IgD-negative memory B cell (primary cell): Measurements from ENCODE around the gene TUBA4B. TPM values are rescaled to one million over a fixed set of nuclear protein-coding genes. Genes with fewer than 3 reads are reported as not detected.

Experiments
- H3K27ac Mint-ChIP-seq, 3 donors: one replicate each; pipeline ENCODE4 v1.8.0; 2020 to 2022; ENCODE audit warnings: mild to moderate bottlenecking in 3 of 3, mixed read lengths in 3 of 3, moderate library complexity in 1 of 3
- H3K27me3 Mint-ChIP-seq: one replicate; pipeline ENCODE4 v1.8.0; 2021; ENCODE audit warnings: mixed read lengths
- H3K36me3 Mint-ChIP-seq: one replicate; pipeline ENCODE4 v1.8.0; 2020; ENCODE audit warnings: mild to moderate bottlenecking, mixed read lengths
- H3K4me1 Mint-ChIP-seq, 3 donors: one replicate each; pipeline ENCODE4 v1.8.0; 2020 to 2022; ENCODE audit warnings: mixed read lengths in 3 of 3, mild to moderate bottlenecking in 1 of 3
- H3K4me3 Mint-ChIP-seq, 4 donors: one replicate each; pipeline ENCODE4 v1.8.0; 2020 to 2022; ENCODE audit warnings: mild to moderate bottlenecking in 4 of 4, mixed read lengths in 4 of 4, moderate library complexity in 3 of 4
- H3K9me3 Mint-ChIP-seq, 3 donors: one replicate each; pipeline ENCODE4 v1.8.0; 2020 to 2021; ENCODE audit warnings: mixed read lengths in 3 of 3, mild to moderate bottlenecking in 1 of 3
- polyA plus RNA-seq: library from polyadenylated mRNA; unstranded; fragments of 300-500 nt; fragmentation: Illumina TruSeq; gene quantifications from one replicate; pipeline ENCODE4 v1.2.3, GENCODE V29; 2021

Gene TUBA4B
- polyA plus RNA-seq, 1 donor from 2014 or later: not detected

- H3K9me3 Mint-ChIP-seq: no peaks in the 10 kb centered on the region
- peak overlapping the region in 1 of 3 donors; percentile 92 for H3K27ac Mint-ChIP-seq
- H3K27me3 Mint-ChIP-seq: no peaks in the 10 kb centered on the region
- H3K4me1 Mint-ChIP-seq: peaks cover 17 to 24% (median 21%) of the 10 kb centered on the region in 3 donors
- H3K36me3 Mint-ChIP-seq: peaks cover 3% of the 10 kb centered on the region
- H3K4me3 Mint-ChIP-seq: peak overlapping the region; percentile 87 to 99 (median 94)
Measured at GRCh38 chr2:219228041-219228910, 24.8 kb upstream of the TUBA4B start.

GRCh38 chr2:219228911-219229304 is 24.1 kb upstream of the TUBA4B start:
- Mint-ChIP-seq H3K36me3 (peaks cover 4% of the 10 kb centered on the region), H3K27ac (peak overlapping the region in 1 of 3 donors; percentile 92), H3K4me3 (peak overlapping the region; percentile 87 to 99 (median 94)), H3K4me1 (peaks cover 17 to 24% (median 21%) of the 10 kb centered on the region in 3 donors), H3K9me3 (no peaks in the 10 kb centered on the region), H3K27me3 (no peaks in the 10 kb centered on the region)

- H3K36me3 Mint-ChIP-seq: peaks cover 5% of the 10 kb centered on the region
- peak within 1 kb of the TSS; percentile 92 to 98 (median 97) for H3K27ac Mint-ChIP-seq
- no peaks in the 10 kb centered on the region for H3K27me3 Mint-ChIP-seq
- H3K4me3 Mint-ChIP-seq: peak within 1 kb of the TSS; percentile 99 to 100 (median 100)
- no peaks in the 10 kb centered on the region for H3K9me3 Mint-ChIP-seq
- H3K4me1 Mint-ChIP-seq: peaks cover 19 to 26% (median 21%) of the 10 kb centered on the region in 3 donors
Measured at GRCh38 chr2:219229305-219230058, 23.6 kb upstream of the TUBA4B start, which contains the start of the genes ANKZF1 and ATG9A. ANKZF1 (plus strand) TSS chr2:219229806; CDS start chr2:219230258, 452 bp downstream. ATG9A (minus strand) TSS chr2:219229636; CDS start chr2:219228024, 1,612 bp downstream.

DNA sequence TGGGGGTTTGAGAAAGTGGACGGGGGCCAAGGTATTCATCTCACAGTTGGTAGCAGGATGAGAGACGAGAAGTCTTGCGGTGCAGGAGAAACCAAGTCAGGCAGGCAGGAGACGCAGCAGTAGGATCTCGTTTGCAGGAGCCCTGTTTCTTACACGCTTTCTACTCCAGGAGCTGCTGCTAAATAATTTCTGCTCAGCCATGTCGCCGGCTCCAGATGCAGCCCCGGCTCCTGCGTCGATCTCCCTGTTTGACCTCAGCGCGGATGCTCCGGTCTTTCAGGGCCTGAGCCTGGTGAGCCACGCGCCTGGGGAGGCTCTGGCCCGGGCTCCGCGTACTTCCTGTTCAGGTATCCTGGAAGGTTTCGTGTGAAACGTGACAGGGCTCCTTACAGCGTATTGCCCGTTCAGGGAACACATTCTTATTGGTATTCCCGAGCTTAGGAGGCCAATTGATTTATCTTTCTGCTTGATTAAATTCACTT is 22.9 kb upstream of the TUBA4B start:
- Mint-ChIP-seq H3K27me3 (no peaks in the 10 kb centered on the region), H3K4me1 (peaks cover 16 to 28% (median 20%) of the 10 kb centered on the region in 3 donors), H3K27ac (peak overlapping the region; percentile 92 to 98 (median 97)), H3K9me3 (no peaks in the 10 kb centered on the region), H3K4me3 (peak overlapping the region; percentile 99 to 100 (median 100)), H3K36me3 (peaks cover 5% of the 10 kb centered on the region)

DNA sequence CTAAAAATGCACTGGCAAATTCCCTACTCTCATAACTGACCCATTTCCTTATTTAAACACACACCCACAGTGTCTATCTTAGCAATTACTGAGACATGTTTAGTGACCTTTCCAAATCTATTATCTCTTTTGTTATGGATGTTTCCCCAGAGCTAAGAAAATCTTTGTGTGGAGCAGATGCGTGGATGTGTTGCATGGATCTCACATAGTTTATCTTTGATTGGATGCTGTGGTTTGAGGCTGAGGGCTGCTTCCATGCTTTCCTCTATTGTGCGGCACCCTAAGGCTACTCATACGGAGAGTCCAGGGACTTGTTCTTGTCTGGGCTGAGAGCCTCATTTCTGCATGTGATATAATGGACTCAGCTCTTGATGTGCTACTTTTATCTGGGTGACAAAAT is 18.7 kb upstream of the TUBA4B start:
- no peaks in the 10 kb centered on the region for H3K9me3 Mint-ChIP-seq
- peaks cover 6% of the 10 kb centered on the region for H3K36me3 Mint-ChIP-seq
- H3K27ac Mint-ChIP-seq: no peak overlapping the region
- H3K27me3 Mint-ChIP-seq: no peaks in the 10 kb centered on the region
- H3K4me3 Mint-ChIP-seq: peak overlapping the region in 1 of 4 donors; percentile 76
- peaks cover 6 to 17% (median 15%) of the 10 kb centered on the region in 3 donors for H3K4me1 Mint-ChIP-seq

DNA sequence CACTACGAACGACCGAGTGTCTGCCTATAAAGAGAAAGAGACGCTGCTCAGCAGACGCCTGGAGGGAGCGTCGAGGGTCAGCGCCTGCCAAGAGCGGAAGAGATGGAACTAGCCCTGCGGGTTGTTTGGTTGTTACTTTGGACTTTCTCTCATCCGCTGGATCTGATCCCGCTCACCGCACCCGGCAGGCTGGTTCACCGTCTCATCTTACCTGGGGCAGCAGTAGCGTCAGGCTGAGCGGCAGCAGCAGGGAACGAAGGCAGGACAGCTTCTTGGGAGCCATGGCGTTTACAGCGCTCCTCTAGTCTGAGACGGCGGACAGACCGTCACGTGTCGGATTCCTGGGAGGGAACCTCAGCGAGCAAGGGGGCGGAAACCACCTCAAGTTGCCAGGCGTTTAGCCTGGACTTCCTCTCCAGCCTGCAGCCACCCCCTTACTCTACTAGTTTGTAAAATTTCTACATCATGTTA is 9.7 kb upstream of the TUBA4B start:
- Mint-ChIP-seq H3K4me1 (peaks cover 15 to 29% (median 28%) of the 10 kb centered on the region in 3 donors), H3K27ac (peak overlapping the region; percentile 63 to 73 (median 72)), H3K36me3 (peaks cover 1% of the 10 kb centered on the region)

DNA sequence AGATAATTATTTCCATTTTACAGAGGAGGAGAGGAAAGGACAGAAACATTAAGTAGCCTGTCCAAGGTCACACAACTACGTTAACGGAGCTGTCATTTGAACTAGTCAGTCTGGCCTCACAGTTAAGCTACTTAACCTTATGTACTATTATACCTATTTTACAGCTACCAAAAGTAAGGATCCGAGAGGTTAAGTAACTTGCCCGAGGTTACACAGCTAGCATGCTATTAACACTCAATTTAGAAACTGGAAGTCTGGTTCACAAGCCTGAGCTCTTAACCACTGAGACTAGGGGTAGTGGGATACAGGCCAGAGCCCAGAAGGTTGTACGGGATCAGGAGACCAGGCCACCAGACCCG is 8.3 kb upstream of the TUBA4B start:
- Mint-ChIP-seq H3K4me3 (peak overlapping the region; percentile 84 to 96 (median 92)), H3K9me3 (no peaks in the 10 kb centered on the region), H3K27ac (peak overlapping the region; percentile 85 to 98 (median 97)), H3K27me3 (peaks cover 1% of the 10 kb centered on the region), H3K4me1 (peaks cover 27 to 42% (median 41%) of the 10 kb centered on the region in 3 donors), H3K36me3 (peaks cover 1% of the 10 kb centered on the region)

More for the DNA sequence above, 9.7 kb upstream of the TUBA4B start:
- peak overlapping the region; percentile 39 to 68 (median 50) for H3K4me3 Mint-ChIP-seq
- H3K27me3 Mint-ChIP-seq: peaks cover 1% of the 10 kb centered on the region
- no peaks in the 10 kb centered on the region for H3K9me3 Mint-ChIP-seq

DNA sequence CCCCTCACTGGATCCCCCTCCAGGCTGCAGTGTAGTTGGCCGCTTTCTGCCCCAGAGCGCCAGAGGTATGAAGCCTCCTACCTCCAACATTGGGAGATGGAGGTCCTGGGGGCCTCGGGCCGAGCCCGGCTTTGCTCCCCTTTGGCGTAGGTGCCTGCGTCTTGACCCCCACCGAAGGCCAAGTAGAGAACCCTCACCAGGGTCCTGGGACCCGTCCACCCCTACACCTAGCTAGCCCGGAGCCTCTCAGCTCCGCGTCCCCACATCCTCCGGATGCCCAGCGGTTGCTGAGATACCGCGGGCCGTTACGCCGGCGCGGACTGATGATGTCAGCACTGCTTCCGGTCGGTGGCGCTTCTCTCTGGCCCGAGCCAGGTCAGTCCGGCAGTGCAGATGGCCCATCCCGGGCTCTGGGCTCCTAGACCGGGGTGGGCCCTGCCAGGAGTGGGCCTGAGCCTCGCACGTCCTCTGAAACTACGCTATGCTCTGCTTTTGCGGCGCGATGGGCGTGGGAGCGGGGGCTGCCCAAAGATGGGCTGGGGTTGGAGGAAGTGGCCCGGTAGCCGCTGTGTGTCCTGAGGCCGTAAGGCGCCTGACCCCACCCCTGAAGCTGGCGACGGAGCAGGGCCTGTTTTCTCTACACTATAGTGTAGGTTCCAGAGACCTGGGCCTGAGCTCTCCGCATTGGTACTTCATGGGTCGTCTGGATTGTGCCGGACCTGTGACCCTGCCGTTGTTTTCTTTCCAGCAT is 7.7 kb upstream of the TUBA4B start, which contains the start of the genes GLB1L and STK16:
GLB1L (minus strand) TSS at position 297 of the 751 bp plus-strand sequence. CDS start 1,871 bp downstream, outside the sequence.
STK16 (plus strand) TSS at position 332 of the 751 bp plus-strand sequence. CDS start 521 bp downstream, outside the sequence.
- H3K4me3 Mint-ChIP-seq: peak within 1 kb of the TSS; percentile 84 to 96 (median 92)
- no peaks in the 10 kb centered on the region for H3K9me3 Mint-ChIP-seq
- H3K36me3 Mint-ChIP-seq: peaks cover 1% of the 10 kb centered on the region
- peaks cover 33 to 47% (median 43%) of the 10 kb centered on the region in 3 donors for H3K4me1 Mint-ChIP-seq
- H3K27ac Mint-ChIP-seq: peak within 1 kb of the TSS; percentile 85 to 98 (median 97)
- H3K27me3 Mint-ChIP-seq: peaks cover 1% of the 10 kb centered on the region

- Mint-ChIP-seq H3K4me3 (peak overlapping the region; percentile 84 to 96 (median 92)), H3K27me3 (peaks cover 1% of the 10 kb centered on the region), H3K9me3 (no peaks in the 10 kb centered on the region), H3K36me3 (peaks cover 3% of the 10 kb centered on the region), H3K4me1 (peaks cover 34 to 52% (median 46%) of the 10 kb centered on the region in 3 donors), H3K27ac (peak overlapping the region; percentile 85 to 98 (median 97))
Measured at GRCh38 chr2:219245899-219246230, 7.2 kb upstream of the TUBA4B start.

GRCh38 chr2:219246559-219246958 is 6.5 kb upstream of the TUBA4B start:
- Mint-ChIP-seq H3K27me3 (peaks cover 1% of the 10 kb centered on the region), H3K4me1 (peaks cover 41 to 59% (median 53%) of the 10 kb centered on the region in 3 donors), H3K4me3 (peak overlapping the region; percentile 41 to 95 (median 86)), H3K9me3 (no peaks in the 10 kb centered on the region), H3K36me3 (peaks cover 4% of the 10 kb centered on the region), H3K27ac (peak overlapping the region in 2 of 3 donors; percentile 85 to 97)

DNA sequence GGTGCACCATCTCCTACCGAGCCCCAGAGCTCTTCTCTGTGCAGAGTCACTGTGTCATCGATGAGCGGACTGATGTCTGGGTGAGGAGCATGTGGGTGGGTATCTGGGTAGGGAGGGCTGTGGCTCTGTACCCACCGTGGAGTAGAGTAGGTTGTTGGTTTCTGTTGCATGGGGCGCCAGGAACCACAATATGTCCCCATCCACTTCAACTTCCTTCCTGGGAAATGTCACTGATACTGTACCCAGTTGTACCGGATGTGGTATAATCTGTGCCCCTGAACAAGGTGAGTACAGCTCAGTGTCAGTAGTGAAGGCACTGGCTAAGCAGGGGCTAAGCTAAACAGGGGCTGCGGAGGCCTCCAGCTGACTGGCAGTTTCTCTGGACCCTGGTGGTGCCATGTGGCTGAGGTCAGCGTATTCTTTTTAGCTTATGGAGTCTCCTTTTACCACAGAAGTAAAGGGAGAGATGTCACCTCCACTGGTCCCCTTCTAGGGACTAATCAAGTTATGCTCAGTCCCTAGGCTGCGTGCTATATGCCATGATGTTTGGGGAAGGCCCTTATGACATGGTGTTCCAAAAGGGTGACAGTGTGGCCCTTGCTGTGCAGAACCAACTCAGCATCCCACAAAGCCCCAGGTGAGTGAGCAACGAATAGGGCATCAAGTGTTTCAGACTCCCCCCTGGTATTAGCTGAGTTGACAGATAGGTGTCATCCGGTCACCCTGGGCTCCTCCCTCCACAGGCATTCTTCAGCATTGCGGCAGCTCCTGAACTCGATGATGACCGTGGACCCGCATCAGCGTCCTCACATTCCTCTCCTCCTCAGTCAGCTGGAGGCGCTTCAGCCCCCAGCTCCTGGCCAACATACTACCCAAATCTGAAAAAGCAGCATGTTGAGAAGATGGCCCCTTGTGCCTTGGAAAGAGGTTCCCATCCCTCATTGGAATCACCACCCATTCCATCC is 5.1 kb upstream of the TUBA4B start:
- no peaks in the 10 kb centered on the region for H3K9me3 Mint-ChIP-seq
- H3K4me3 Mint-ChIP-seq: peak overlapping the region; percentile 83 to 95 (median 89)
- H3K36me3 Mint-ChIP-seq: peaks cover 7% of the 10 kb centered on the region
- H3K27ac Mint-ChIP-seq: peak overlapping the region; percentile 85 to 96 (median 93)
- H3K4me1 Mint-ChIP-seq: peaks cover 50 to 68% (median 58%) of the 10 kb centered on the region in 3 donors
- peaks cover 1% of the 10 kb centered on the region for H3K27me3 Mint-ChIP-seq

GRCh38 chr2:219248845-219249202 is 4.2 kb upstream of the TUBA4B start:
- peaks cover 50 to 68% (median 58%) of the 10 kb centered on the region in 3 donors for H3K4me1 Mint-ChIP-seq
- no peaks in the 10 kb centered on the region for H3K27me3 Mint-ChIP-seq
- peak overlapping the region; percentile 83 to 95 (median 89) for H3K4me3 Mint-ChIP-seq
- H3K27ac Mint-ChIP-seq: peak overlapping the region; percentile 85 to 96 (median 91)
- no peaks in the 10 kb centered on the region for H3K9me3 Mint-ChIP-seq
- H3K36me3 Mint-ChIP-seq: peaks cover 7% of the 10 kb centered on the region
